Measurements from ENCODE around the gene KRTAP5-7. TPM values are rescaled to one million over a fixed set of nuclear protein-coding genes. Genes with fewer than 3 reads are reported as not detected.

The KRTAP5-7 gene
- total and polyA plus RNA-seq, 2 of the 8 experiments (the other 6 are each of a cell fraction or from before 2014, with no cell fraction given): not detected

DNA sequence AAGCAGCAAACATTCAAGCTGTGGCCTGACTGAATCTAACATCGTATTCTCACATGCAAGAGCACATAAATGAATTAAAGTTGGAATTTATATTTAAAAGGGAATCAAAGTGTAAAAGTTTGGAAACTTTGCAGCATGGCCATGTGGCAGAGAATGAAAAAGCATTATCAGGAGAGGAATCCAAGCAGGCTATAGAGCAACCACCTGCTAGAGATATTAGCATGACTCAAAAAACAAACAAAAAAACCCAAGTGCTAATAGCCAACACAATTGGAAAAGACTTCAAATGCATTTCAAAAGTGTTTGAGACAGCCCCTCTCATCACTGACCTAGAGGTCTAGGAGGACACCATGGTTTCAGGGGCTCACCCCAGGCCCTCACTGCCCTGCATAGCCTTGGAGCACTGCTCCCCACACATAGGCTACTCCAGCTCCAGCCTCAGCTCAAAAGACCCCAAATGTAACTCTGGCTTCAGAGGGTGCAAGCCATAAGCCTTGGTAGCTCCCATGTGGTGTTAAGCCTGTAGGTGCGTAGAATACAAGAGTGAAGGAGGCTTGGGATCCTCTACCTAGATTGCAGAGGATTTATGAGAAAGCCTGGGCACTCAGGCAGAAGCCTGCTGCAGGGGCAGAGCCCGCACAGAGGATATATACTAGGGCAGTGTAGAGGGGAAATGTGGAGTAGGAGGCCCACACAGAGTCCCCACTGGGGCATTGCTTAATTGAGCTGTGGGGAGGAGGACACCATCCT lies 1.7 kb upstream of the KRTAP5-7 start (continued):
- TF ChIP-seq SIRT6 (IDR thresholded peaks at IDR 0.05; ENCODE audit: low read length) (no peak), ASH2L (IDR thresholded peaks at IDR 0.05; ENCODE audit: low read length) (no peak), EP300 (IDR thresholded peaks at IDR 0.05; ENCODE audit: borderline replicate concordance in 1 of 2, low read depth in 2 of 2, low read length in 2 of 2) (no peak), PHF8 (conservative IDR thresholded peaks at IDR 0.05; ENCODE audit: low read depth, low read length) (no peak), HDAC2 (IDR thresholded peaks at IDR 0.05; ENCODE audit: borderline replicate concordance in 1 of 2, low read depth in 2 of 2, low read length in 2 of 2) (no peak), NANOG (IDR thresholded peaks at IDR 0.05; ENCODE audit: insufficient read depth, low read depth, low read length, poor library complexity, severe bottlenecking) (no peak), JUN (IDR thresholded peaks at IDR 0.05; ENCODE audit: low read depth, low read length) (no peak)
